CD4-positive, alpha-beta T cell (primary cell): ENCODE data around the gene ERC2. TPM values are rescaled to one million over a fixed set of nuclear protein-coding genes. Genes with fewer than 3 reads are reported as not detected.

ENCODE experiments used
- ATAC-seq: fragments of 200-7000 bp; cut with Tn5 transposase; one replicate; pipeline ENCODE4 v1.10.0; 2022; ENCODE audit warnings: mild to moderate bottlenecking; ENCODE audit not compliant: poor library complexity
- CTCF ChIA-PET: fragments of 350-600 bp; sonication (Branson Sonifier 250); formaldehyde crosslinking; loops from one replicate; lab custom pipeline; 2021; ENCODE audit warnings: antibody characterized with exemption, inconsistent platforms; lab: Charles Lee
- POLR2A ChIA-PET: fragments of 350-600 bp; sonication (Branson Sonifier 250); formaldehyde crosslinking; loops from one replicate; lab custom pipeline; 2021; ENCODE audit warnings: antibody characterized with exemption, inconsistent platforms; lab: Charles Lee
- DNase-seq, 14 experiments: peaks; one replicate each; pipeline ENCODE4 v3.0.0-alpha.2; 2013 to 2020; ENCODE audit warnings: mixed read lengths in 2 of 14
- H3K27ac ChIP-seq, 2 donors: one replicate each; pipeline versions ENCODE4 v1.5.1 to v1.7.0; 2013; ENCODE audit warnings: low read length in 2 of 2, low read depth in 1 of 2, mild to moderate bottlenecking in 1 of 2
- H3K27me3 ChIP-seq, 2 experiments: 1 replicate in 1 of 2; 2 replicates in 1 of 2; pipeline versions ENCODE4 v1.6.1 to v1.7.0; 2013; ENCODE audit warnings: low read length in 2 of 2, control low read depth in 1 of 2, mild to moderate bottlenecking in 1 of 2, moderate library complexity in 1 of 2; ENCODE audit not compliant: insufficient read depth in 2 of 2, control insufficient read depth in 1 of 2
- H3K36me3 ChIP-seq: one replicate; pipeline ENCODE4 v1.6.1; 2013; ENCODE audit warnings: low read length, control low read depth; ENCODE audit not compliant: insufficient read depth
- H3K4me1 ChIP-seq: one replicate; pipeline ENCODE4 v1.6.1; 2013; ENCODE audit warnings: low read length, control low read depth; ENCODE audit not compliant: insufficient read depth
- H3K4me3 ChIP-seq: one replicate; pipeline ENCODE4 v1.5.1; 2013; ENCODE audit warnings: mild to moderate bottlenecking, low read length, moderate library complexity
- H3K9me3 ChIP-seq, 2 experiments: 1 replicate in 1 of 2; 2 replicates in 1 of 2; pipeline versions ENCODE4 v1.6.1 to v1.7.0; 2013; ENCODE audit warnings: low read length in 2 of 2, mild to moderate bottlenecking in 2 of 2, control low read depth in 1 of 2, moderate library complexity in 1 of 2; ENCODE audit not compliant: control insufficient read depth in 1 of 2, insufficient read depth in 1 of 2
- H3K27ac Mint-ChIP-seq: one replicate; pipeline ENCODE4 v1.8.0; 2020; ENCODE audit warnings: mixed read lengths
- H3K27me3 Mint-ChIP-seq: one replicate; pipeline ENCODE4 v1.8.0; 2021; ENCODE audit warnings: mixed read lengths
- H3K36me3 Mint-ChIP-seq: one replicate; pipeline ENCODE4 v1.8.0; 2021; ENCODE audit warnings: low read depth, mixed read lengths
- H3K4me1 Mint-ChIP-seq: one replicate; pipeline ENCODE4 v1.8.0; 2021; ENCODE audit warnings: low read depth, mixed read lengths
- H3K4me3 Mint-ChIP-seq: one replicate; pipeline ENCODE4 v1.8.0; 2020; ENCODE audit warnings: mild to moderate bottlenecking, mixed read lengths
- H3K9me3 Mint-ChIP-seq: one replicate; pipeline ENCODE4 v1.8.0; 2020; ENCODE audit warnings: mixed read lengths
- CTCF ChIP-seq: fragments of 200-600 bp; IDR thresholded peaks from one replicate; pipeline ENCODE4 v1.8.0; 2022; ENCODE audit warnings: antibody characterized with exemption, mild to moderate bottlenecking
- intact Hi-C, 2 experiments: fragments of 100-400 bp; cut with DNase I in 1 of 2; cut with micrococcal nuclease in 1 of 2; formaldehyde crosslinking; loops; one replicate each; pipeline versions ENCODE4 v1.15.1 to v1.9.0; 2023 to 2025; cut with DNase I, micrococcal nuclease
- total RNA-seq, 174 experiments: library from RNA in 2 of 174; stranded (reverse) in 2 of 174; gene quantifications; one replicate each; pipeline ENCODE4 v1.2.3 and lab custom pipeline; 2021 to 2026

ERC2 gene
- total RNA-seq, 2 experiments from 2014 or later, result not detected

GRCh38 chr3:56055546-56055945 is 412.7 kb downstream of the ERC2 start:
- Mint-ChIP-seq H3K36me3 (no peaks in the 10 kb centered on the region), H3K27me3 (peaks cover 2% of the 10 kb centered on the region), H3K27ac (no peak overlapping the region), H3K4me3 (no peak overlapping the region), H3K9me3 (no peaks in the 10 kb centered on the region), H3K4me1 (no peaks in the 10 kb centered on the region)
- Histone ChIP-seq H3K4me1 (no peaks in the 10 kb centered on the region), H3K27me3 (no peaks in the 10 kb centered on the region), H3K4me3 (no peak overlapping the region), H3K27ac (no peak overlapping the region), H3K36me3 (no peaks in the 10 kb centered on the region), H3K9me3 (no peaks in the 10 kb centered on the region)
- DNase-seq, result no peak
- ChIA-PET CTCF (no interaction called here), POLR2A (no interaction called here)
- ATAC-seq, result no peak
- no peak for TF ChIP-seq CTCF
- intact Hi-C loops, result no loop called here

GRCh38 chr3:56054844-56055243 is 413.4 kb downstream of the ERC2 start:
- Mint-ChIP-seq H3K4me3 (no peak overlapping the region), H3K4me1 (no peaks in the 10 kb centered on the region), H3K27ac (no peak overlapping the region), H3K9me3 (no peaks in the 10 kb centered on the region), H3K27me3 (peaks cover 4% of the 10 kb centered on the region), H3K36me3 (no peaks in the 10 kb centered on the region)
- CTCF ChIA-PET, result no interaction called here
- intact Hi-C loops, result no loop called here
- ATAC-seq (no peak), DNase-seq (no peak)
- POLR2A ChIA-PET, result no interaction called here
- no peak overlapping the region for H3K27ac ChIP-seq
- no peaks in the 10 kb centered on the region for H3K9me3 ChIP-seq
- no peak overlapping the region for H3K4me3 ChIP-seq
- no peaks in the 10 kb centered on the region for H3K27me3 ChIP-seq
- H3K4me1 ChIP-seq, result no peaks in the 10 kb centered on the region
- no peak for TF ChIP-seq CTCF
- H3K36me3 ChIP-seq, result no peaks in the 10 kb centered on the region

- DNase-seq (no peak), ATAC-seq (no peak)
- Mint-ChIP-seq H3K36me3 (no peaks in the 10 kb centered on the region), H3K4me1 (no peaks in the 10 kb centered on the region), H3K9me3 (no peaks in the 10 kb centered on the region), H3K4me3 (no peak overlapping the region), H3K27me3 (peaks cover 4% of the 10 kb centered on the region), H3K27ac (no peak overlapping the region)
- no peak overlapping the region for H3K4me3 ChIP-seq
- no peak for TF ChIP-seq CTCF
- ChIA-PET CTCF (no interaction called here), POLR2A (no interaction called here)
- no peaks in the 10 kb centered on the region for H3K4me1 ChIP-seq
- intact Hi-C loops, result no loop called here
- no peaks in the 10 kb centered on the region for H3K9me3 ChIP-seq
- H3K36me3 ChIP-seq, result no peaks in the 10 kb centered on the region
- no peak overlapping the region for H3K27ac ChIP-seq
- no peaks in the 10 kb centered on the region for H3K27me3 ChIP-seq
Observed at GRCh38 chr3:56053727-56054126, 414.5 kb downstream of the ERC2 start.
